ENCODE measurements around the gene CABP1.

CABP1 gene

DNA sequence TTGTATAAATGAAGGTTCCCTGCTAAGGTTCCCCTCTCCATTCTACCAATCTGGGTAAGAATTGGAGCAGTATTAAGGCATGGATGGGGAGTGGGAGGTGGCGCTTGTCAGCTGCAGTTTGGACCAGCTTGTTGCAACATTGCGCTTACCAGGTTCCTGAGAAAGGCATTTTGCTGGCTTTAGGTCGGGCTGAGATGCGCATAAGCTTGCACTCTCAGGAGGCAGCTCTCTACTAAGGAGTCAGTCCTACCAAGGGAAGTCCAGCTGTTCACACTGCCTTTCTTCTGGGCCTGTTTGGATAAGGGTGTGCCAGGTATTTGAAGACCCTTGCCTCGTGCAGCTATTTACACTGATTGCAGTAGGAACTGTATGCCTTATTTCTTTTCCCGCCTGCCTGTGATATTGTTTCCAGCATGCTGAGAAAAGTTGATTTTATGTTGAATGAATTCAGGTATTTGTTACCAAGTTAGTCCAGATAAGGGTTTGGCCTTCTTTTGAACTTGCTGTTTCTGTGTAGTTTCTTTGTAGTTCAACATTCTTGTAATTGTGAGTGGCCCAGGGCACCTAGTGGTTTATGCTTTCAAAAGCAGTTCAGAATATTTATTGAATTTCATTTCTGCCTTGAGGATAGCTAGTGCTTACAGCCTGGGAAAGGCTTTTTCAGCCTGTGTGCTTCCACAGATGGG, 49.1 kb downstream of the CABP1 start:
- Histone ChIP-seq H3K4me3 (ENCODE audit: low read length) (no peak overlapping the region), H3K4ac (ENCODE audit: low read depth, low read length) (no peak overlapping the region), H3K27ac (ENCODE audit: low read depth, low read length) (no peak overlapping the region), H4K8ac (ENCODE audit: low read depth, low read length) (no peak overlapping the region), H3K79me1 (ENCODE audit: low read length) (peaks cover 35% of the 10 kb centered on the region), H3K4me2 (ENCODE audit: low read length) (peak overlapping the region; percentile 56), H4K5ac (ENCODE audit: low read length) (no peak overlapping the region), H2AK5ac (ENCODE audit: low read length) (no peak overlapping the region), H3K4me1 (ENCODE audit: control insufficient read depth, low read depth, low read length) (peaks cover 19% of the 10 kb centered on the region), H3K18ac (ENCODE audit: low read length) (no peak overlapping the region), H3K79me2 (ENCODE audit: control insufficient read depth, insufficient read depth, low read length) (peaks cover 64% of the 10 kb centered on the region), H2BK15ac (replicated peaks; ENCODE audit: low read depth) (no peak overlapping the region), H3K56ac (ENCODE audit: low read length) (peak overlapping the region; percentile 81), H2BK120ac (ENCODE audit: low read depth, low read length) (no peak overlapping the region), H3K36me3 (ENCODE audit: control insufficient read depth, insufficient read depth, low read length) (peaks cover 6% of the 10 kb centered on the region), H3K9ac (ENCODE audit: low read length) (peak overlapping the region; percentile 96), H3K23ac (ENCODE audit: low read length) (peak overlapping the region; percentile 35), H2BK5ac (ENCODE audit: low read length) (no peak overlapping the region), H3K27me3 (ENCODE audit: insufficient read depth, low read length, poor library complexity) (no peaks in the 10 kb centered on the region)
- peak; percentile 57 for DNase-seq
- no CpG with 5 or more reads among the region's 6 CpGs for WGBS (ENCODE audit: extremely low coverage, insufficient coverage, low lambda C conversion rate)

DNA sequence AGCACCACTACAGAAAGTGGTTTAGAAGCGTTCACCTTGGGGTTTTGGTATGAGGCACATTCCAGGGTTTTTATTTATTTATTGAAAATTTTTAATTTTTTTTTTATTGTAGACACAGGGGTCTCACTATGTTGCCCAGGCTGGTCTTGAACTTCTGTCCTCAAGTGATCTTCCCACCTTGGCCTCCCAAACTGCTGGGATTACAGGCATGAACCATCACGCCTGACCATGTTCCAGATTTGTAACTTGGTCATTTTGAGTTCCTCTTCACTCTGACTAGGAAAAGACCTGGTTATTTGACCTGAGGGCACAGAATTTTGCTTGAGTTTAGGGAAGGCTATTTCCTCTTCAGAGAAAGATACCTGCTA, 49.6 kb downstream of the CABP1 start:
- H2AK5ac ChIP-seq (ENCODE audit: low read length), result no peak overlapping the region
- no peak overlapping the region for H3K9ac ChIP-seq (ENCODE audit: low read length)
- H2BK15ac ChIP-seq (replicated peaks; ENCODE audit: low read depth), result no peak overlapping the region
- no CpG with 5 or more reads among the region's 2 CpGs for WGBS (ENCODE audit: extremely low coverage, insufficient coverage, low lambda C conversion rate)
- peaks cover 64% of the 10 kb centered on the region for H3K79me2 ChIP-seq (ENCODE audit: control insufficient read depth, insufficient read depth, low read length)
- no peak overlapping the region for H4K5ac ChIP-seq (ENCODE audit: low read length)
- no peak overlapping the region for H2BK5ac ChIP-seq (ENCODE audit: low read length)
- no peak overlapping the region for H4K8ac ChIP-seq (ENCODE audit: low read depth, low read length)
- peaks cover 10% of the 10 kb centered on the region for H3K36me3 ChIP-seq (ENCODE audit: control insufficient read depth, insufficient read depth, low read length)
- no peak overlapping the region for H2BK120ac ChIP-seq (ENCODE audit: low read depth, low read length)
- no peaks in the 10 kb centered on the region for H3K27me3 ChIP-seq (ENCODE audit: insufficient read depth, low read length, poor library complexity)
- no peak overlapping the region for H3K27ac ChIP-seq (ENCODE audit: low read depth, low read length)
- no peak overlapping the region for H3K56ac ChIP-seq (ENCODE audit: low read length)
- H3K23ac ChIP-seq (ENCODE audit: low read length), result no peak overlapping the region
- H3K4me1 ChIP-seq (ENCODE audit: control insufficient read depth, low read depth, low read length), result peaks cover 19% of the 10 kb centered on the region
- no peak overlapping the region for H3K18ac ChIP-seq (ENCODE audit: low read length)
- no peak overlapping the region for H3K4me2 ChIP-seq (ENCODE audit: low read length)
- no peak for DNase-seq
- no peak overlapping the region for H3K4ac ChIP-seq (ENCODE audit: low read depth, low read length)
- H3K4me3 ChIP-seq (ENCODE audit: low read length), result no peak overlapping the region
- peaks cover 35% of the 10 kb centered on the region for H3K79me1 ChIP-seq (ENCODE audit: low read length)

DNA sequence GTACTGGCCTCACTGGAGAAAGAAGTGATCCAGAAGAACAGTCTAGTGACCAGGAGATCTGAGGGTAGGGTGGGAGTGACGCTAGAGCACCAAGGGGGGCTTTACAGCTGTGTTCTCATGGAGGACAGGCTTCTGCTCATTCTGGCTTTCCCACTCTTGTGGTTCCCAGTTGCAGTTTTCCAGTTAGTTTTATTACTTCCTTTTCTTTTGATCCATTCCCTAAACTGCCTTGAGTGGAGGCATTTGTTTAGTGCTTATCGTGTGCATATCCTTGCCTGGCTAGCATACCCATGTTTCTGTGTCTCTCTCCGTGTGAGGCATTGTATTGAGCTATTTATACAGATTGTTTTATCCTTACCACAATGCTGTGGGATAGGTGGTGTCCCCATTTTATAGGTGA, 50.6 kb downstream of the CABP1 start:
- no CpG with 5 or more reads among the region's 3 CpGs for WGBS (ENCODE audit: extremely low coverage, insufficient coverage, low lambda C conversion rate)
- no peak overlapping the region for H3K23ac ChIP-seq (ENCODE audit: low read length)
- no peak overlapping the region for H2BK5ac ChIP-seq (ENCODE audit: low read length)
- H4K5ac ChIP-seq (ENCODE audit: low read length), result no peak overlapping the region
- no peak overlapping the region for H3K4me2 ChIP-seq (ENCODE audit: low read length)
- no peak overlapping the region for H2AK5ac ChIP-seq (ENCODE audit: low read length)
- no peak for DNase-seq
- H3K36me3 ChIP-seq (ENCODE audit: control insufficient read depth, insufficient read depth, low read length), result peaks cover 10% of the 10 kb centered on the region
- no peak overlapping the region for H3K4me3 ChIP-seq (ENCODE audit: low read length)
- peaks cover 64% of the 10 kb centered on the region for H3K79me2 ChIP-seq (ENCODE audit: control insufficient read depth, insufficient read depth, low read length)
- H3K18ac ChIP-seq (ENCODE audit: low read length), result no peak overlapping the region
- no peak overlapping the region for H2BK15ac ChIP-seq (replicated peaks; ENCODE audit: low read depth)
- H3K4ac ChIP-seq (ENCODE audit: low read depth, low read length), result no peak overlapping the region
- no peak overlapping the region for H4K8ac ChIP-seq (ENCODE audit: low read depth, low read length)
- H3K27me3 ChIP-seq (ENCODE audit: insufficient read depth, low read length, poor library complexity), result no peaks in the 10 kb centered on the region
- H3K9ac ChIP-seq (ENCODE audit: low read length), result peak overlapping the region; percentile 20
- no peak overlapping the region for H3K27ac ChIP-seq (ENCODE audit: low read depth, low read length)
- H3K56ac ChIP-seq (ENCODE audit: low read length), result no peak overlapping the region
- no peak overlapping the region for H2BK120ac ChIP-seq (ENCODE audit: low read depth, low read length)
- H3K4me1 ChIP-seq (ENCODE audit: control insufficient read depth, low read depth, low read length), result peaks cover 19% of the 10 kb centered on the region
- H3K79me1 ChIP-seq (ENCODE audit: low read length), result peaks cover 36% of the 10 kb centered on the region

DNA sequence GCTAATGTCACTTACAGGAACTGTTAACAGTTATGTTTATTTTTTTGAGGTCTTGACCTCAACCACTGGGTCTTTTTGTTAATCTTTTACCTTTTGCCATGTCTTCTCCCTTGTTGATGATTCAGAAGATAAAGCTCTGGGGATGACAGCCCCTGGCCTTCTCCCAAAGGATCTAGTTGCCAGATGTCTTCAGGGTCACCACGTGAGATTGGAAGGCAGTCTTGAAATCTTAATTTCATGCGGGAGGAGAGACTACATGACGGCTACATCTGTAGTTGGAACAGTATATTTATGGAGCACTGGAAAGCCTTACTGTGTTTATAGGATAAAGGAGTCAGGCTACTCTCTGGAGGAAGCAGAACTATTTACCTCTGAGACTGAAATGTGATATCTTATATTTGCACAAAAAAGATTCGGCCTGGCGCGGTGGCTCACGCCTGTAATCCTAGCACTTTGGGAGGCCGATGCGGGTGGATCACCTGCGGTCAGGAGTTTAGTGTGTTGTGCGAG, 52.2 kb downstream of the CABP1 start:
- Histone ChIP-seq H2BK5ac (ENCODE audit: low read length) (no peak overlapping the region), H3K56ac (ENCODE audit: low read length) (no peak overlapping the region), H3K79me1 (ENCODE audit: low read length) (peaks cover 36% of the 10 kb centered on the region), H3K9ac (ENCODE audit: low read length) (no peak overlapping the region), H2BK120ac (ENCODE audit: low read depth, low read length) (no peak overlapping the region), H3K4me3 (ENCODE audit: low read length) (no peak overlapping the region), H3K27ac (ENCODE audit: low read depth, low read length) (no peak overlapping the region), H3K27me3 (ENCODE audit: insufficient read depth, low read length, poor library complexity) (no peaks in the 10 kb centered on the region), H3K4me2 (ENCODE audit: low read length) (no peak overlapping the region), H3K4ac (ENCODE audit: low read depth, low read length) (no peak overlapping the region), H3K4me1 (ENCODE audit: control insufficient read depth, low read depth, low read length) (peaks cover 19% of the 10 kb centered on the region), H3K36me3 (ENCODE audit: control insufficient read depth, insufficient read depth, low read length) (peaks cover 14% of the 10 kb centered on the region), H3K79me2 (ENCODE audit: control insufficient read depth, insufficient read depth, low read length) (peaks cover 58% of the 10 kb centered on the region), H3K23ac (ENCODE audit: low read length) (no peak overlapping the region), H3K18ac (ENCODE audit: low read length) (no peak overlapping the region), H4K8ac (ENCODE audit: low read depth, low read length) (no peak overlapping the region), H4K5ac (ENCODE audit: low read length) (no peak overlapping the region), H2BK15ac (replicated peaks; ENCODE audit: low read depth) (no peak overlapping the region), H2AK5ac (ENCODE audit: low read length) (no peak overlapping the region)
- WGBS (ENCODE audit: extremely low coverage, insufficient coverage, low lambda C conversion rate), result no CpG with 5 or more reads among the region's 11 CpGs
- no peak for DNase-seq

DNA sequence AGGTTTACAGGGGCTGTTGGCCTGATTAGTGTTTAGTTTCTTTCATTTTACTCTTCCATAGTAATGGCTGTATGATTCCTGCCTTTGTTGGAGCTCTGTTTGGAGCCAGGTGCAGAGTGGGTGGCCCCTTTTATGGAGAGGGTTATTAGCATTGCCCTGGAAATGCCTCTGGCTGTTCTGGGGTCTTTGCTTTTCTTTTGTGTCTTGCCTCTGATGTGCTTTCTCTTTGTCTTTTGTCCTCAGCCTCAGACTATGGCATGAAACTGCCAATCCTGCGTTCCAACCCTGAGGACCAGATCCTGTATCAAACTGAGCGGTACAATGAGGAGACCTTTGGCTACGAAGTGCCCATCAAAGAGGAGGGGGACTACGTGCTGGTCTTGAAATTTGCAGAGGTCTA, 53.4 kb downstream of the CABP1 start:
- no peak for DNase-seq
- no peak overlapping the region for H2BK120ac ChIP-seq (ENCODE audit: low read depth, low read length)
- no peak overlapping the region for H3K23ac ChIP-seq (ENCODE audit: low read length)
- H3K27ac ChIP-seq (ENCODE audit: low read depth, low read length), result no peak overlapping the region
- H2BK15ac ChIP-seq (replicated peaks; ENCODE audit: low read depth), result no peak overlapping the region
- no CpG with 5 or more reads among the region's 4 CpGs for WGBS (ENCODE audit: extremely low coverage, insufficient coverage, low lambda C conversion rate)
- no peak overlapping the region for H2AK5ac ChIP-seq (ENCODE audit: low read length)
- H4K8ac ChIP-seq (ENCODE audit: low read depth, low read length), result no peak overlapping the region
- H3K79me2 ChIP-seq (ENCODE audit: control insufficient read depth, insufficient read depth, low read length), result peaks cover 45% of the 10 kb centered on the region
- peaks cover 34% of the 10 kb centered on the region for H3K79me1 ChIP-seq (ENCODE audit: low read length)
- H3K4me3 ChIP-seq (ENCODE audit: low read length), result no peak overlapping the region
- no peak overlapping the region for H3K4ac ChIP-seq (ENCODE audit: low read depth, low read length)
- peaks cover 14% of the 10 kb centered on the region for H3K36me3 ChIP-seq (ENCODE audit: control insufficient read depth, insufficient read depth, low read length)
- no peaks in the 10 kb centered on the region for H3K27me3 ChIP-seq (ENCODE audit: insufficient read depth, low read length, poor library complexity)
- no peak overlapping the region for H2BK5ac ChIP-seq (ENCODE audit: low read length)
- H3K4me1 ChIP-seq (ENCODE audit: control insufficient read depth, low read depth, low read length), result peaks cover 17% of the 10 kb centered on the region
- H3K56ac ChIP-seq (ENCODE audit: low read length), result no peak overlapping the region
- no peak overlapping the region for H3K9ac ChIP-seq (ENCODE audit: low read length)
- no peak overlapping the region for H4K5ac ChIP-seq (ENCODE audit: low read length)
- no peak overlapping the region for H3K4me2 ChIP-seq (ENCODE audit: low read length)
- no peak overlapping the region for H3K18ac ChIP-seq (ENCODE audit: low read length)

DNA sequence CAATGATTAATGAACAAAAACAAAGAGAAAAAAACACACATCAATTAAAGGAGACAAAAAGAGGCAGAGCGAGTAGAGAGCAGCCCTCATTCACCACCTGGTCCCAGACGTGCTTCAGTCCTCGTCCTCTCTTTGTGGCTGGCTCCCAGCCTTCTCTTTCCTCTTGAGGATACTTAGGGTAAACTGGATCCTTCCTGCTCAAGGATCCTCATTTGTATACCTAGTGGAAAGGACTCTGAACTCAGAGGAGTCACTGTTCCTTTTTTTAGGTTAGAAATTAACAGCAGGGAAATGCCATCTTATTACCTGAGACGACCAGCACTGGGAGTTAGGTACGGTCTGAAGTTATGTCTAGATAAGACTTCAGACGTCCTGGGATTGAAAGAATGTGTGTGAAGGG, 56.2 kb downstream of the CABP1 start:
- H2BK120ac ChIP-seq (ENCODE audit: low read depth, low read length), result no peak overlapping the region
- H2AK5ac ChIP-seq (ENCODE audit: low read length), result no peak overlapping the region
- H3K36me3 ChIP-seq (ENCODE audit: control insufficient read depth, insufficient read depth, low read length), result peaks cover 23% of the 10 kb centered on the region
- H3K9ac ChIP-seq (ENCODE audit: low read length), result no peak overlapping the region
- H4K8ac ChIP-seq (ENCODE audit: low read depth, low read length), result no peak overlapping the region
- no peak overlapping the region for H3K56ac ChIP-seq (ENCODE audit: low read length)
- H3K4me3 ChIP-seq (ENCODE audit: low read length), result no peak overlapping the region
- peaks cover 17% of the 10 kb centered on the region for H3K79me1 ChIP-seq (ENCODE audit: low read length)
- no peak overlapping the region for H3K4me2 ChIP-seq (ENCODE audit: low read length)
- no peak overlapping the region for H3K18ac ChIP-seq (ENCODE audit: low read length)
- H3K4ac ChIP-seq (ENCODE audit: low read depth, low read length), result no peak overlapping the region
- H4K5ac ChIP-seq (ENCODE audit: low read length), result no peak overlapping the region
- 100% methylated on average over 1 of the region's 6 CpGs for WGBS (ENCODE audit: extremely low coverage, insufficient coverage, low lambda C conversion rate)
- H3K79me2 ChIP-seq (ENCODE audit: control insufficient read depth, insufficient read depth, low read length), result peaks cover 18% of the 10 kb centered on the region
- H3K27me3 ChIP-seq (ENCODE audit: insufficient read depth, low read length, poor library complexity), result no peaks in the 10 kb centered on the region
- H3K27ac ChIP-seq (ENCODE audit: low read depth, low read length), result no peak overlapping the region
- H2BK15ac ChIP-seq (replicated peaks; ENCODE audit: low read depth), result no peak overlapping the region
- H2BK5ac ChIP-seq (ENCODE audit: low read length), result no peak overlapping the region
- no peak overlapping the region for H3K23ac ChIP-seq (ENCODE audit: low read length)
- H3K4me1 ChIP-seq (ENCODE audit: control insufficient read depth, low read depth, low read length), result peaks cover 2% of the 10 kb centered on the region
- DNase-seq, result no peak
